Testis (tissue), 3 donors: Measurements from ENCODE around the gene IRS1. TPM values are rescaled to one million over a fixed set of nuclear protein-coding genes. Genes with fewer than 3 reads are reported as not detected.

Experiments
- DNase-seq: peaks from one replicate; pipeline ENCODE4 v3.0.0-alpha.2; 2019
- H3K27ac ChIP-seq, 2 donors: fragments of 200-600 bp; sonication (generic); one replicate each; pipeline ENCODE4 v1.5.1; 2019
- H3K27me3 ChIP-seq: fragments of 200-600 bp; sonication (generic); one replicate; pipeline ENCODE4 v1.5.1; 2019
- H3K36me3 ChIP-seq: fragments of 200-600 bp; sonication (generic); one replicate; pipeline ENCODE4 v1.5.1; 2017; ENCODE audit warnings: low read depth; ENCODE audit errors: missing control alignments
- H3K4me1 ChIP-seq: fragments of 200-600 bp; sonication (generic); one replicate; pipeline ENCODE4 v1.5.1; 2019
- H3K4me3 ChIP-seq, 2 donors: fragments of 200-600 bp; sonication (generic); one replicate each; pipeline ENCODE4 v1.5.1; 2017 to 2019
- H3K9me3 ChIP-seq: fragments of 200-600 bp; sonication (generic); one replicate; pipeline ENCODE4 v1.5.1; 2017
- POLR2A ChIP-seq: fragments of 450-650 bp; IDR thresholded peaks from one replicate; pipeline ENCODE4 v1.6.1; 2017; ENCODE audit warnings: antibody characterized with exemption, mild to moderate bottlenecking, moderate library complexity
- WGBS, 2 donors: methylation state at CpG; one replicate each; pipeline ENCODE4 v1.1.5; 2018; 5-methylcytosine and 5-hydroxymethylcytosine counted together
- intact Hi-C: fragments of 100-400 bp; cut with DNase I; formaldehyde crosslinking; loops from one replicate; pipeline ENCODE4 v1.15.1; 2023; ENCODE audit warnings: low total_unique reads
- polyA plus RNA-seq: library from polyadenylated mRNA; stranded (reverse); fragments of 350-450 nt; fragmentation: Illumina TruSeq; extraction: RNeasy Lipid Tissue Mini Kit (QIAGEN cat#74804); gene quantifications from one replicate; pipeline ENCODE4 v1.2.3, GENCODE V29; 2014; ENCODE audit warnings: low read depth, low replicate concordance; ENCODE audit not compliant: insufficient read depth
- total RNA-seq, 2 donors: library from RNA; depleted of rRNA; stranded (reverse); fragments of >200 nt; gene quantifications; one replicate each; pipeline ENCODE4 v1.2.3, GENCODE V29; 2016
- TF ChIP-seq, protein P1 (sequence below), 3 experiments: fragments of 450-650 bp in 2 of 3; fragments of 200-600 bp in 1 of 3; sonication (generic) in 1 of 3; IDR thresholded peaks; one replicate each; pipeline ENCODE4 v1.5.1; 2016 to 2019; ENCODE audit warnings: antibody characterized with exemption in 3 of 3, mild to moderate bottlenecking in 2 of 3, moderate library complexity in 1 of 3

The IRS1 gene
- total and polyA plus RNA-seq, 3 donors from 2014 or later = 3.1 to 5.9 (median 3.1) TPM

DNA sequence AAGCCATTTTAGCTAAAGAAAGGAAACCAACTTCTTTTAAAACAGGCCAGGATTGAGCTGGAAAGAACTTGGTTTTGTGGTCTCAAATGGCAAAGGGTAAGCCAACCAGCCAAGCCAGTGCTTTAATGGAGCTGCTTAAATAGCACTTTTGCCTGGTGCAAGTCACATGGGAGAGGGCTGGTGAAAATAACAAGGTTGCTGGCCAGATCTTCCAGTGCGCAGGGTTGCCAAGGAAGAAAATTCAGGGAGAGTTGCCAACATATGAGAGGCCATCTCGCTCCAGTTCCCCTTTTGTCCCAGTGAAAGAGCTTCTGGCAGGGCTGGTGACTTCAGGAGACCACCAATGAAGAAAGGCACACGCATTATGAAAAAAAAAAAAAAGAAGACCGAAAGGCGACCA, 57.3 kb downstream of the IRS1 start:
- peak; percentile 57 for DNase-seq
- Histone ChIP-seq H3K27ac (peak overlapping the region in 1 of 2 donors; percentile 60), H3K4me1 (peaks cover 10% of the 10 kb centered on the region), H3K4me3 (no peak overlapping the region), H3K27me3 (no peaks in the 10 kb centered on the region), H3K9me3 (no peaks in the 10 kb centered on the region), H3K36me3 (no peaks in the 10 kb centered on the region)
- TF ChIP-seq POLR2A = no peak
- TF ChIP-seq, protein P1, sequence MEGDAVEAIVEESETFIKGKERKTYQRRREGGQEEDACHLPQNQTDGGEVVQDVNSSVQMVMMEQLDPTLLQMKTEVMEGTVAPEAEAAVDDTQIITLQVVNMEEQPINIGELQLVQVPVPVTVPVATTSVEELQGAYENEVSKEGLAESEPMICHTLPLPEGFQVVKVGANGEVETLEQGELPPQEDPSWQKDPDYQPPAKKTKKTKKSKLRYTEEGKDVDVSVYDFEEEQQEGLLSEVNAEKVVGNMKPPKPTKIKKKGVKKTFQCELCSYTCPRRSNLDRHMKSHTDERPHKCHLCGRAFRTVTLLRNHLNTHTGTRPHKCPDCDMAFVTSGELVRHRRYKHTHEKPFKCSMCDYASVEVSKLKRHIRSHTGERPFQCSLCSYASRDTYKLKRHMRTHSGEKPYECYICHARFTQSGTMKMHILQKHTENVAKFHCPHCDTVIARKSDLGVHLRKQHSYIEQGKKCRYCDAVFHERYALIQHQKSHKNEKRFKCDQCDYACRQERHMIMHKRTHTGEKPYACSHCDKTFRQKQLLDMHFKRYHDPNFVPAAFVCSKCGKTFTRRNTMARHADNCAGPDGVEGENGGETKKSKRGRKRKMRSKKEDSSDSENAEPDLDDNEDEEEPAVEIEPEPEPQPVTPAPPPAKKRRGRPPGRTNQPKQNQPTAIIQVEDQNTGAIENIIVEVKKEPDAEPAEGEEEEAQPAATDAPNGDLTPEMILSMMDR (IDR thresholded peaks at IDR 0.05) = no peak
- intact Hi-C loops = no loop called here
- 35 to 52% methylated on average over 5 of the region's 5 CpGs for WGBS, 2 donors

DNA sequence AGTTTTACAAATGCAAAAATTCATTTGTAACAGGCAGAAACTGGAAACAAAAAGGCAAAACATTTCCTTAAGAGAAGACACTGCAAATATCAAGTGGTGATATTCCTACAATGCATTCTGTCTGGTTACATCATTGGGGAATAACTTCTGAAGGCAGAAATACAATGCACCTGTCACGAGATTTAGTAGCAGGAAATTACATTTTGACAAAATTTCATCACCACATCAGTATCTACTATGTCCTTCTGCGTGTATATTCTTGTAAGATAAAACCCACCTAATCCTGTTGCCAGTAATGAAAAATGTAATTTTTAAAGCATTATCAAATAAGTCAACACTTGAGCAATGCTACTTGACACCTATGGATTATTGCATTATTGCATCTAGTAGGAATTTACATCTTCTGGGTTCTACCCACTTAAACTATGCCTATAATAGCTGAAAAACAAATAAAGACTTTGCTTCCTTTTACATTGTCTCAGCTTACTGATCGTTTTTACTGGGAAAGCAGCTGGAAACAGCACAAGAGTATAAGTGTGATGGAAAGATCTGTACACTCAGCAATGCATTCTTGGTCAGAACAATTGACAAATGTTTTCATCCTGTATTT, 59.5 kb downstream of the IRS1 start:
- Histone ChIP-seq H3K27ac (no peak overlapping the region), H3K9me3 (no peaks in the 10 kb centered on the region), H3K27me3 (no peaks in the 10 kb centered on the region), H3K4me1 (peaks cover 10% of the 10 kb centered on the region), H3K36me3 (no peaks in the 10 kb centered on the region), H3K4me3 (no peak overlapping the region)
- TF ChIP-seq POLR2A = no peak
- TF ChIP-seq, protein P1 (IDR thresholded peaks at IDR 0.05) = no peak
- intact Hi-C loops = no loop called here
- 52 to 69% methylated on average over 3 of the region's 3 CpGs for WGBS, 2 donors
- DNase-seq = no peak

DNA sequence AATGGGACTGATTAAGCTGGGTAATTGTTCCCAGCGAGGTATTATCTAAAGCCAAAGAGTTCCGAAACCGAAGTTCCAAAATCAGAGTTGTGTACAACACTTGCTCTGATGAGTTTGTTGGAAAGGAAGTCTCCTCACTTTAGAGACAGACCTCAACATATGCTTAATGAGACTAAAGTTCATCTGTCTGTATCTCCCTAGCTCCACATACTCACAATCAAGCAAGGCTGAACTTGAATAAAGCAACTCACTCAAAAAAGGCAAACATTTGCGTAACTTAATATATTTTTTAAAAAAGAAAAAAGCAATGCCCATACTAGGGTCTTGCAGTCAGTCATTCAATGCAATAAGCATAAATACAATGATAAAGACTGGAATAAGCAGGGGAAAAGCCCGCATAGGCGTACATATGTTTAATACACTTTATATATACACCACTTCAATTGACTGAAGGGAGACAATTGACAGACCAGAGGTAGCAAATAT, 60.0 kb downstream of the IRS1 start:
- TF ChIP-seq POLR2A = no peak
- TF ChIP-seq, protein P1 (IDR thresholded peaks at IDR 0.05) = no peak
- H3K4me1 ChIP-seq = peaks cover 10% of the 10 kb centered on the region
- no peak for DNase-seq

DNA sequence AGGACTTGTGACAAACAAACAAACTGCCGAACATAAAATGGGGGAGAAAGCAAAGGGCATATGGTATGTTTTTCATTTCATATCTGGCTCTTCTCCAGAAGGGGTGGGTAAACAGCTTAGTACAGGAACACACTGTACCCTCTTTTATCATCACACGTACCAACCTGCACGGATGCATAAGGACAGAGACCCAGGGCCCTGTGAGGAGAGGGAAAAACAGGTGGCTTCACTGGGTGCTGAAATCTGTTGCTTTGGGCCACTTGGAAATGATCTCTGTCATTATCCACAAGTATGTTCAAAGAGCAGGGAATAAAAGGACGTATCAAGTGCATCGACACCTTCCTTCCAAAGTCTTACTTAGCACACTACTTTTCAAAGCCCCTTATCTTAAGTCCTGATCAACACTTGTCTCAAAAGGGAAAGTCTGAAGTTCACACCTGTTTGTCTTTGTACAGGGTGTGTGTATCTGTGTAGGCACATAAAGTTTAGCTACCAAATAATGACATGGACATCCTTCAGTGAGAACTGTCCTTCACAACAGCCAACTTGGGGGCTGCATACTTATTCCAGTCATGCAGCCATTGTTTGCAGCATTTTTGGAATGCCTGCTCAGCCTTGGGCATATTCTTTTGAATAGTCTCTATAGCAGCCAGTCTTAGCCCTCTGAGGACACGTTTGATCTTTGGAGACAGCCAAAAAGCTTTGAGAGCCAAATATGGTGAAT, 60.6 kb downstream of the IRS1 start:
- DNase-seq = no peak
- Histone ChIP-seq H3K4me1 (peaks cover 10% of the 10 kb centered on the region), H3K9me3 (no peaks in the 10 kb centered on the region), H3K27ac (no peak overlapping the region), H3K27me3 (no peaks in the 10 kb centered on the region), H3K36me3 (no peaks in the 10 kb centered on the region), H3K4me3 (no peak overlapping the region)
- TF ChIP-seq, protein P1 (IDR thresholded peaks at IDR 0.05) = no peak
- no peak for TF ChIP-seq POLR2A
- intact Hi-C loops = no loop called here
- 71 to 72% methylated on average over 6 of the region's 6 CpGs for WGBS, 2 donors

More for the DNA sequence above, 60.0 kb downstream of the IRS1 start:
- intact Hi-C loops = no loop called here
- Histone ChIP-seq H3K36me3 (no peaks in the 10 kb centered on the region), H3K9me3 (no peaks in the 10 kb centered on the region), H3K27ac (no peak overlapping the region), H3K27me3 (no peaks in the 10 kb centered on the region), H3K4me3 (no peak overlapping the region)
- WGBS, 2 donors = 71 to 81% methylated on average over 6 of the region's 6 CpGs
